Fibroblast of gingiva (primary cell): ENCODE data around the gene MEF2D.
A peak's percentile ranks its signal among the peaks of the same experiment; 100 is the strongest.

Experiments used
- DNase-seq: peaks from one replicate; pipeline ENCODE4 v3.0.0-alpha.2; 2011; ENCODE audit warnings: low read depth

Gene MEF2D

DNA sequence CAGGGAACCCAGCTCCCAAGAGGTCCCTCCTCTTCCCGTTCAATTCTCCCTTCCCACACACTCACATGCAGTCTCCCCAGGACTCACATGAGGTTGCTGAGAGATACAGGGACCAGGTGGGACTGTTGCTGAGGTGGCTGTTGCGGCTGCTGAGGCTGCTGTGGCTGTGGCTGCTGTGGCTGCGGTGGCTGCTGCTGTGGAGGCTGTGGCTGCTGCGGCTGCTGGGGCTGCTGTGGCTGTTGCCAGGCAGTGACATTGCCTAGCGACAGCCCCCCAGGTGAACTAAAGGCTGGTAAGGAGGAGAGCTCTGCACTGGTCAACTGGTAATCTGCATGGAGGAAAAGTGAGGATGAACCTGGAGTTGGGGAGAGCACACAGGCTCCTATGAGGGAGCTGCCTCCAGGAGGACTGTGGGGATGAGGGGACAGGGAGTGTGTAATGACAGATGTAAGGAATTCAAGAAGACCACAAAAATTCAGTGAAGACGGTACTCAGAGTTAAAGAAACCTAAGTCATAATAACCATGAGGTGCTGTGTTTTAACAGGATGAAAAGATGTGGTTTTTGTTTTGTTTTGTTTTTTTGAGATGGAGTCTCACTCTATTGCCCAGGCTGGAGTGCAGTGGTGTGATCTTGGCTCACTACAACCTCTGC is 31.8 kb downstream of the MEF2D start:
- no peak for DNase-seq

DNA sequence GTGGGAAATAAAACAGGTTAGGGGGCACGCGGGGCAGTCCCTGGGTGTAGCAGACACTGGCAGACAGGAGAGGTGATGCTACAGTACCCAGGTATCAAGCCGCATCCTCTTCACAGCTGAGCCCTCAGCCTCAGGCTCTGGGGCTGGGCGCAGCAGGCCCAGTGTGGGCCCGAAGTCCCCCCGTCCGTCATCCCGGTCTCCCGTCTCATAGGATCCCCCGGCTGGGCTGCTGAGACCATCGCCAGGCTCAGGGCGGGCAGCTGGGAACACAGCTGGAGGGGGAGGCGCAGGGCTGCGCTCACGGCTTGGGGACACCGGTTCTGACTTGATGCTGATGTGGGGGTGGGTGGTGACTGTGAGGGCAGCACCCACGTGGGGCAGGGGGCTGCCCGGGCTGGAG is 32.7 kb downstream of the MEF2D start:
- DNase-seq: no peak

DNA sequence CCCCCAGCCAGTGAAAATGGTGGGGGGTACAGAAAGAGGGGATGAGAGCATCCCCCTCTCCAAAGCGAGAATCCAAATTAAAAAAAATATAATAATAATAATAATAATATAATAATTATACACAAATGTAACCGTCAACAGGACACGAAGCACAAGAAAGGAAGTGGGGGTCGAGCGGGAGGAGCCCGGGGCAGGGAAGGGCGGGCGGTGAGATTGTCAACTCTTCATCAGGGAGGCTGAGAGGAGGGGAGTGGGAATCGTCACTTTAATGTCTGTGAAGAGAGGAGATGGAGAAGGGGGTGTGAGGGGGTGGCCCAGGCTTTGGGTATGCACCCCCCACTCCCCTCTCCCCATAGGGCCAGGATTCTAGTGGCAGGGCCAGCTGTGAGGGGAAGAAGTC is 33.2 kb downstream of the MEF2D start:
- no peak for DNase-seq

DNA sequence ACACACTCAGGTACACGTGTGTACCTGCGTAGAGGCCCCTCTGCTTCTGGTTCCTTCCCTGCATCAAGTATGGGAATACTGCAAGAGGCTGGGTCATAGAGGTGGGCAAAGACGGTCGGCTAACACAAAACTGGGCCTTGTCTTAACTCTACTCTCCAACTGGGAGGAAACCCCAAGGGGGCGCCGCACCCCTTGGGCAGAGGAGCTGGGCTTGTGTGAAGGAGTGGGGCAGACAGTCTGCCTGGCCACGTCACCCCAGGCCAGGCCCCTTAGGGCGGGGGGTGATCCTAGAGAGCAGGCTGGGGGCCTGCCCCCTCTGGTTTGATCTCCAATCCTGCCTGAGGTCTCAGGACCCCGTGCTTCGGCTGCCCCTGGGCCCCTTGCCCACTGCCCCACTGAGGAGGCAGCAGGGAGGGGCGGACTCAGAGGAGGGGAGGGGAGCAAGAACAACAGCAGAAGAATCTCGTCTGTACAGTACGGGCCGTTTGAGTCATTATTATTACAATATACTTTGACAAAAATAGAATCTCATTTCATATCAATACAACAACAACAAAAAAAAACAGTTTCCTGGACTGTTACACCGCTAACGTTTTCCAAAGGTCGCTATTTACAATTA is 34.7 kb downstream of the MEF2D start:
- no peak for DNase-seq

DNA sequence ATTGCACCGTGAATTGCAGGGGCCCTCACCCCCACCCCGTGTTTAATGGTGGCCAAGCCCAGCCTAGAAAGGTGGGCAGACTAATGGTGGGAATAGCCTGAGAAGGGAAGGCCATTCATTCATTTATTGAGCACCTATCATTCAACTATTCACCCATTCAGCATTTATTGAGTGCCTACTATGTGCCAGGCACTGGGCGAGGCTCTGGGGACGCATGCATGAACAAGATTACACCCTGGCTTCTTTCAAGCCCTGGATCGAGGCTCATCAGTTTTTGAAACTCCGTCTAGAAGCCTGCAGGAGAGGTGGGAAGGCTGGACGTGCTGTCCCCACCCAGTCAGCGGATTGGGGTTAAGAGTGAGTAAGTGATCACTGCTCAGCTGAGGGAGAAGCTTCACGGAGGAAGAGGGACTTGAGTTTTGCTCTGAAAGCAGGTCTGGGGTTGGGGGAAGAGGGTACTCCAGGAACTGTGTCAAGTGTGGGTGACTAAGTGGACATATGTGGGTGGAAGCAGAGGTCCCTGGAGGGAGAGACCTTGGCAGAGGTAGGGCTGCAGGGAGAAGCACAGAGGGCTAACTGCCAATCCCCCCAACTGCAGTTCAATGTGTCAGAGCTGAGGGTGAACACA is 35.6 kb downstream of the MEF2D start:
- no peak for DNase-seq

DNA sequence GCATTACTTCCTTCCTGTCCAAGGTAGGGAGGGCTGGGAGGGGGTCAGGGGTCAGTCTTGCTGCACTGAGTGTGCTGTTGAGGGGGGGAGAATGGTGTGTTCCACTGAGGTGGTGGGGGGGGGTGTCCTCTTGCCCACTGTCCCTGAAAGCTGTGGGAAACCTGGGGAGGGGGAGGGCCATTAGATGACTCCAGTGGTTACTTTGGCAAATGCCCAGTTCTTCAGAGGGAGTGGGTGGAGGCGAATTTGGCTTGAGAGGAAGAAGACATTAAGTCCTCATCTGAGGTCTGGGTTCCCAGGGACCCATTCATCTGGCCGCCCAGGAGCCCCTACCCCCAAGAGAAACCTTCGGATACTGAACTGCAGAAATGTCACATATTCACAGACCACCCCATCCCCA is 36.2 kb downstream of the MEF2D start:
- DNase-seq: no peak

DNA sequence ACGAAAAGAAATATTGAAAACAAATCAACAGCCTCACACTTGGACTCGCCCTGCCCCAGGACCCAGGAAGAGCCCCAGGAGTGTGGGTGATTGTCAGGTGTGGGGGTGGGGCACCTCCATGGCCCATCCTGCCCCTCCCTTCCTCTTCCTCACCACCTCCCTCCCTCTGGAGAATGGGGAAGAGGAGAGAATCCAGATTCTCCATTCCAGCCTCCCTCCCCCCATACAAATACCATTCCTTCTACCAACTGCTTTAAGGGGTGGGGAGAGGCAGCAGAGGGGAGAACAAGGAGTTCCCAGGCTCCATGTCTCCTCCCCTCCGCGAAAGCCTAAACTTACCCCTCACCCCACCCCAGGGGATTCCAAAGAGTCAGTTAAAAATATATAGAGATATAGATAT is 36.7 kb downstream of the MEF2D start:
- no peak for DNase-seq

DNA sequence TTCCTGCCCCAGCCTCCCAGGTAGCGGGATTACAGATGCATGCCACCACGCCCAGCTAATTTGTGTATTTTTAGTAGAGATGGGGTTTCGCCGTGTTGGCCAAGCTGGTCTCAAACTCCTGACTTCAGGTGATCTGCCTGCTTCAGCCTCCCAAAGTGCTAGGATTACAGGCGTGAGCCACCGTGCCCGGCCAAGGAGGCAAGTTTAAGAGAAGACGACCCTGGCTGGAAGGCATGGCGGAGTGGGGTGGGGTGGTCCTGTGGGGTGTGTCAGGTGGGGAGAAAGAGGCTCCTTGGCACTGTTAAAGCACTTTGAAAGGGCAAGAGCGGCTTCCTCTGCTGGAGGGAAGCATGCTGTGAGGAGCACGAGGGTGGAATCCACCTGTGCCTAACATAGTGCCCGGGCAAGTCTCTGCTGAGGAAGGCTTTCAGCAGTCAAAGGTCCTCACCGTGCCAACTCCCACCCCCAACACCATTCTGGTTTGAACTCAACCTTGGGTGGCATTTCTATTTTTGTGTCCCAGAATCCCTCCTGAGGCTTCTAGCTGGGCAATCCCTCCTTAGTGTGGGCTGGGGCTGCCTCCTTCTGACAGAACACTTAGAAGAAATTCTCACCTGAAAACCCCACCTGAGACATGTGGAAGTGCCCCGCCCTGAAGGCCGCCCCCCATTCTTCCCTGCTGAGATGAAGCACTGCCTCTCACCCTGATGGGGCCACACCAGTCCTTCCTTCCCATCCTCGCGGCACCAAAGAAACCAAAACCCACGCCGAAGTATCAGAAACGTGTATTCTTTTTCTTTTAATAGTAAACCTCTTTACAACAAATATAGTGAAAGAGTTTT is 37.4 kb downstream of the MEF2D start:
- no peak for DNase-seq

DNA sequence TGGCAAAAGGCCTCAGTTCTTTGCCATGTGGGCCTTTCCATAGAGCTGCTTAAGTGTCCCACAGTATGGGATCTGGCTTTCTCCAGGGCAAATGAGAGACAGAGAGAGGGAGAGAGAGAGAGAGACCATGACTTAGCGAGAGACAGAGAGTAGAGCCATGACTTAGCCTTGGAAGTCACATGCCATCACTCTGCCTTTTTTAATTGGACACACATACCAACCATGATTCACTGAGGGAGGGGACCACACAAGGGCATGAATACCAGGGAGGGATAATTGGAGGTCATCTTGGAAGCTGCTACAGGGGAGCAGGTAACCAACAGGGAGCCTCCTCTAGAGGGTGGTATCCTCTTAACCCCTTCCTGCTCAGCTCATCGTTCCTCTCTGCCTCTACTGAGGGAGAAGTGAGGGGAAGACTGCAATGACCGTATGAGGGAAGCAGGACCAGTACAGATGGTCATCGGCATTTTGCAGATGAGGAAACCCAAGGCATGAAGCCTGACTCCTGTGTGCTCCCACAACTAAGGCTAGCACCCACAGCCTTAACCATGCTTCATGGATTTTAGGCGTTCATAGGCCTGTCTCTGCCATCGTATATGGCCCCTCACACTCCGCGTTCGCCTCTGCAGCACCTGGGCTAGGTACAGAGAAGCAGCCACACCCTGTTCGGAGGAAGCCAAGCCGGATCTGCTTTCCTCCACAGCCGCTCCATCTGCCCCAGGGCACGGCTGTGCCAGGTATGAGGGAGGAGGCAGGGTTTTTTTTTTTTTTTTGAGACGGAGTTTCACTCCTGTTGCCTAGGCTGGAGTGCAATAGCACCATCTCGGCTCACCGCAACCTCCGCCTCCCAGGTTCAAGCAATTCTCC is 38.6 kb downstream of the MEF2D start:
- DNase-seq: no peak

DNA sequence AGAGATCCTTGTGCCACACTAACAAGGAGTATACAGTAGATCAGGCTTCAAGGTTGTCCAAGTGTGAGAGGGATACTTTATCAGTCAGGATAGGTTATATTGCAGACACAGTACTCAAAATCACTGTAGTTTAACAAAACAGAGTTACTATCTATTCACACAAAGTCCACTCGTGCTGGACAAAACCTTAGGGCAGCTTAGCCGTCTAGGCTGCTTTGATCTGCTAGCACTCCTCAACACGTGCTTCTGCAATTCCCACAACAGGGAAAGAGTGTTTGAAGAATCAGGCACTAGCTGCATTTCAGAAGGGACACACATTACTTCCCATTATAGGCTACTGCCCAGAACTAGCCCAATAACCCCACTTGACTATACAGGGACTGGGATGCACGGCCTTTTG is 39.5 kb downstream of the MEF2D start:
- no peak for DNase-seq

DNA sequence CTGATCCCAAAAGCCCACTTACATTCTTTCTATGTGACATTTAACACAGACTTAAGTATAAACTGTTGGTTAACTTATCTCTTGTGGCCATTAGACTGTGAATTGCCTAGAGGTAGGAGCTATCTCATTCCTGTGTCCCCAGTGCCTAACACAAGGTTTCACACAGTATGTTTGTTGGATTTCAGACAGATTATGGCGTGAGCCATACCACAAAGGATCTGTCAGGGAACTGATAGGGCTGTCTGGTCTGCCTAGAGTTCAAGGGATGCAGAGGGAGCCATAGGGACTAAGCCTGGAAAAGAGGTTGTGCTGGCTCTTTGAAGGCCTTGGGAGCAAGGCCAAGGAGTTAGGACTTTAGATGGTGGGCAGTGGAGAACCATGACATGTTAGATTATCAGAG is 40.0 kb downstream of the MEF2D start:
- DNase-seq: no peak

DNA sequence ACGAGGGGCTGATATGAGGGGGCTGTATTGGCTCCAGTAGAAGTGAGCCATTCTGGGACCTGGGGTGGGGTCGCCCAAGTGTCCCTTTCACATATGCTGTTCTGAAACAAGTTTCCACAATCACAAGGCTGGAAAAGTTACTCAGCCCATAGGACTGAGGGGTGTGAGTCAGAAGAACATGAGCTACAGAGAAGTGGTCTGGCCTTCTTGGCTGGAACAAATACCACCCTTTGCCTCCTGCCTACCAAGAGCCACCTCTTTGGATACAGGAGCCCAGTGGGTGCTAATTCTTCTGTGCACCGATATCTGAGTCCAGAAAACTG is 42.4 kb downstream of the MEF2D start:
- DNase-seq: peak; percentile 30

DNA sequence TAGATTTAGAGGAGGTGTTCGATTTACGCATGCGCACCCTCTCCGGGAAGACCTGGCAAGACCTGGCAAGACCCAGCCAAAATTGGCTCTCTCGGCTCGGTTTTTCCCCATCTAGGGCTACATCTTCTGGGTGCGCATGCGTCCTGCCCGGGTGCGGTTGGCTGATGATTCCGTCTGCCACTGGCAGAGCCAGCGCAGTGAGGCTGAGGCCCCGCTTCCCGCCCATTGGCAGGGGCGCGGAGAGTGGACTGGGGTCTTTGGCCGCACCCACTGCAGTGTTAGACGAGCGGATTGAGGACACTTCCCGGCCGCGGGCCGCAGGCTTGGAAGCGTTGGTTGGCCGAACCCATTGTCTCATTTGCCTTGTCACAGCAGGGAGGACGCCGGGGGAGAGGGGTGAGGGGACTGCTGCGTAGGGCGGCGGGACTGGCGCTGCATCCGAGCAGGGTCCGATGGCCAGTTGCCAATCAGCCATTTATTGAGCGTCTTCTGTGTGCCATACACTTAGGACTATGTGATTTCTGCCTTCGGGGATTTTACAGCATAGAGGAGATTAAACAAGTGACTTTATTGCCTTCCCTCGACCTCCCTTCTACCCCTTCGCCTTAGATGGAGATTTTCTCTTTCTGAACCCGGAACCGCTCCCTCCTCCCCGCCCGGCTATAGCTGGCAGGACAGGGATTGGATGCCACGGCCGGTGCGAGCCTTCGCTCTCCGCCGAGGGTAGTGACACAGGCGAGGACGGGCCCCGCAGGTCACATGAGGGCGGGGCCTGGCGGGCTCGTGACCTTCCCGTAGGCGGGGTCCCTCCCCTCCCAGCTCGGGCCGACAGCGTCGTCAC is 43.7 kb downstream of the MEF2D start:
- peak; percentile 97 for DNase-seq

DNA sequence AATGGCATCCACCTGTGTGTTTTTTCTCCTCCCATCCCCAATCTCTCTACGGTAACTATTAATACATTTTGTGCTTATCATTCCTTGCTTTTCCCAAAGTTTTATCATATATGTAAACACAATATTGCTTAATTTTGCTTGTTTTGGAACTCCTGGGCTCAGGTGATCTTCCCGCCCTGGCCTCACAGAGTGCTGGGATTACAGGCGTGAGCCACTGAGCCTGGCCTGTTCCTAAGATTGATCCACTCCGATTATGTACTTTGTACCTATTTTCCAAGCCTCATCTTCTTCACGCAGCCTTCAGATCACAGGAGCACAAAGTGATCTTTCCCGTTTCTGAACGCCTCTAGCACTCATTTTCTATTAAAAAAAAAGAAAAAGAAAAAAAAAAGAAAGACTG is 45.2 kb downstream of the MEF2D start:
- no peak for DNase-seq

DNA sequence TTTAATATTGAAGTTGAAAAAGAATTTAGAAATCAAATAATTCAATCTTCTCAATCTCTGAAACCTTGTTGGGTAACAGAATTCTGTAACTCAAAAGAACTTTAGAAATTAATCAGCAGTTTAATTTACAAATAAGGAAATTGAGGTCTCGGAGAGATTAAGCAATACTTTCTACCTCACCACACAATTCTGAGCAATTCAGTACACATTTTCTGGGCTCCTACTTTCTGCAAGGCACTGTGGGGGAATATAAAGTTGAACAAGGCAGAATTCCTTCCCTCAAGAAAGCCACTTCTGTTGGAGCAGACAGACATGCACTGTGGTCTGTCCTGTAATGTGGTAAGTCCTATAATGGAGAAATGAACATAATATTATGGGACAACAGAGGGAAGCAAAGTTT is 47.7 kb downstream of the MEF2D start:
- DNase-seq: no peak

DNA sequence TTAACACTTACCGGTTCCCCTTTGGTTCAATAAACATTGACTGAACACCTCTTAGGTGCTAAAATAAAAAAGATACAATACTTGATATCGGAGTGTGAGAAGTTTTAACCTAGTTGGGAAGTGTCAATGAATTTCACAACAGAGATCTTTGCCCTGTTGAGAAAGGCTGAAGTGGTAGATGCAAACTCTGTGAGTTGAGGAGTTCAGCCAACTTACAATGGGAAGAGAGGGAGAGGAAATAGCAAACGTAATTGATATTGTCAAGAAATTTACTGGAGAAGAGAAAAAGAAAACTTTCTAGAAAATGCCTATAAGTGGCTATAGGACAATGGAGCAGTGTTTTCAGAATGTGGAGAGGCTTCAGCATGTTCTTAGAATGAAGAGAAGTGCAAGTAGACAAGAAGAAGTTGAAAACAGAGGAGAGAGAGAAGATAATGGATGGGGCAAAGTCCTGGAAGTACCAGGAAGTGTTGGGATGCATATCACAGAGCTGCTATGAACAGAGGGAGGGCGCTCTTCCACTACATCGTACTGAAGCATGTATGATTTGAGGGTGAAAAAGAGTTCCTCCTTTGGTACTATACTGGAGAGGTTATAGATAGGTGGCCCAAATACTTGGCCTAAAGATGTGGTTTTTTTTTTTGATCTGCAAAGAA is 48.9 kb downstream of the MEF2D start:
- DNase-seq: no peak

DNA sequence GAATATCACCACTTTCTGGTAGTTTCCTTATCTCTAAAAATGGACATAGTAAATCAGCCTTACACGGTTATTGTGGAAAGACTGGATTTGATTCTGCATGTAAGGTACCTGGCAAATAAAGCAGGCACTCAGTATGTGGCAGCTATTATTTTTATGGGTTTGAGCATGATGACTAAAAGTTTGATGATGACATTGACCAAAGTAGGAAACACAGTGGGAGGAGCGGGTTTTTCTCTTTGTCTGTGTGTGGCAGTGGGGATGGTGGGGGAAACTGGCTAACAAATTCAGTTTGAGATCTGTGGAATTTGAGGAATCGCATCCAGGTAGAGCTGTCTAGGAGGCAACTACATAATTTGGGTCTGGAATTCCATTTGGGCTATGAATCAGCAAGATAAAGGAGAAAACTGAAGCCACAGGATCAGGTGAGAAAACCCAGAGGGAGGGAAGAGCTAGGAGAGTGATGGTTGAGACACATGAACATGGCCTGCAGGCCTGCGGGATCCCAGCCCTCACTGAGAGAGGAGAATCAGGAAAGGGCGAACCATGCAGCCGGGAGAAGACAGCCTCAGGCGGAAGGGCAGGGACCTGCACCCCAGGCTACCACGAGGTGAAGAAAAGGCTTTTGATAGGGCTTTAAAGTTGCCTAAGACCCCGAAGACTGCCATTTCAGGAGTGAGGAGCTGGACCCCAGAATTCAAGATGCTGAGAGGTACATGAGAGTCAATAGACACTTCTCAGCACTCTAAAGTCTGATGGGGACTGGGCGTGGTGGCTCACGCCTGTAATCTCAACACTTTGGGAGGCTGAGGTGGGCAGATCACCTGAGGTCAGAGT is 52.2 kb downstream of the MEF2D start:
- DNase-seq: no peak

DNA sequence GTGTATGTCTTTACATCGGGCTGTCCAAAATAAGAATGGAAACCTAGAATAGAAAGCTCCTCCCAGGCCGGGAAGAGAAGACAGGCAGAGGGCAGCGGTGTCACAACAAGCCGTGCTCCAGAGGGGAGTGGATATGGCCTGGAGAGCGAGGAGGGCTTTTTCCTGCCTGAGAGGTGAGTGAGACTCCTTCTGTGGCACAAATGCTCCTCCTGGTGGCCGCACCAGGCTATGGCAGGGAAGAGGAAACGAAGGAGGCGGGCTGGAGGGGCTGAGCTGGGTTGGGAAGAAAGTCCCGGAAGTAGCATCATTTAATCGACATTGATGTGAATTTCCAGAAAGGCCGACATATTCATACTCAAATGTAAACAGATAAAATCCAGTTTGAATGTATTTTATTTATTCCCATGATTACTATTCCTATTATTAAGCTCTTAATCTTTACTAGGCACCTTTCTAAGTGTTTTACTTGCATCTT is 54.7 kb downstream of the MEF2D start:
- peak; percentile 57 for DNase-seq

DNA sequence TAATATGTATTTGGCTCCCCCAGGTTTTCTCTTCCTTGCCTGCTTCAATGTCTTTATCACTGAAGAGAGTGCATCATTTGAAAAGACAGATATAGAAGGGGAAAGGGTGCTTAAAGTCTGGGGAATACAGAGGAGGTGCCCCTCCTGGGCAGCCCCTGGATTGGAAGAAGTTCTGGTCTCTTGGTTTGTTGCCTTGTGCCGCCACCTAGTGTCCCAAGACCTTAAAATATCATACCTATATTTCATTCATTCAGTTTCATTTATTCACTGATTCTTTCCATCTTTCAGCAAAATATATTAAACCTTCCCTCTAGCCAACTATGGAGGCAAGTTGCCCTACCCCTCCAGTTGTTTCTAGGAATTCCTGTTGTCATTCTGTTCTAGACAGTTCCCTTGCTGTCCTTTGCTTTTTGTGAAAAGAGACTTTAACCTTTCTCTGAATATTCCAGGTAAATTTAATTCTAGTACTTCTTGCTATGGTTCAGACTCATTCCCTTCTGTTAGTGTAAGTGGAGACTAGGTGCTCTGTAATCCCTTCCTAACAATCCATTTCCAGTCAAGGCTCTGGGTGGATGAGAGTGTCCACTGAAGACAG is 56.1 kb downstream of the MEF2D start:
- DNase-seq: no peak
